Fibroblast of lung (primary cell): ENCODE measurements around the gene PKNOX2. TPM values are rescaled to one million over a fixed set of nuclear protein-coding genes. Genes with fewer than 3 reads are reported as not detected.

ENCODE experiments used
- DNase-seq, 2 donors: peaks; one replicate each; pipeline versions ENCODE4 v3.0.0 to v3.0.0-alpha.2; 2010; ENCODE audit warnings: low read depth in 2 of 2
- H2AFZ ChIP-seq: 2 replicates; pipeline ENCODE4 v1.5.1; 2012; ENCODE audit warnings: low read length, control low read depth, inconsistent platforms
- H3K27ac ChIP-seq: 2 replicates; pipeline ENCODE4 v1.5.1; 2011; ENCODE audit warnings: low read length, control low read depth; ENCODE audit not compliant: insufficient read depth
- H3K27me3 ChIP-seq: 2 replicates; pipeline ENCODE4 v1.5.1; 2011; ENCODE audit warnings: mild to moderate bottlenecking, low read length; ENCODE audit not compliant: control insufficient read depth, insufficient read depth
- H3K36me3 ChIP-seq: 2 replicates; pipeline ENCODE4 v1.5.1; 2011; ENCODE audit warnings: low read length; ENCODE audit not compliant: control insufficient read depth, insufficient read depth
- H3K4me1 ChIP-seq: 2 replicates; pipeline ENCODE4 v1.5.1; 2011; ENCODE audit warnings: low read length; ENCODE audit not compliant: control insufficient read depth, insufficient read depth; ENCODE audit errors: extremely low read depth
- H3K4me2 ChIP-seq: 2 replicates; pipeline ENCODE4 v1.5.1; 2011; ENCODE audit warnings: low read length, control low read depth; ENCODE audit not compliant: insufficient read depth; ENCODE audit errors: extremely low read depth
- H3K4me3 ChIP-seq, 4 experiments: fragments of 200-600 bp in 1 of 4; sonication (generic) in 1 of 4; replicated peaks in 1 of 4; 2 replicates each; pipeline ENCODE4 v1.5.1; 2011 to 2016; ENCODE audit warnings: low read length in 4 of 4, low read depth in 3 of 4, mild to moderate bottlenecking in 3 of 4, control low read depth in 2 of 4, inconsistent platforms in 1 of 4, mixed read lengths in 1 of 4; ENCODE audit not compliant: insufficient read depth in 1 of 4; ENCODE audit errors: control extremely low read depth in 1 of 4
- H3K79me2 ChIP-seq: 2 replicates; pipeline ENCODE4 v1.5.1; 2012; ENCODE audit warnings: mild to moderate bottlenecking, low read length, inconsistent platforms; ENCODE audit not compliant: control insufficient read depth, insufficient read depth
- H3K9ac ChIP-seq: 2 replicates; pipeline ENCODE4 v1.5.1; 2011; ENCODE audit warnings: mild to moderate bottlenecking, low read length, control low read depth; ENCODE audit not compliant: insufficient read depth
- H3K9me3 ChIP-seq: 2 replicates; pipeline ENCODE4 v1.5.1; 2012; ENCODE audit warnings: low read depth, low read length; ENCODE audit not compliant: control insufficient read depth, insufficient read depth
- H4K20me1 ChIP-seq: 2 replicates; pipeline ENCODE4 v1.5.1; 2011; ENCODE audit warnings: low read length; ENCODE audit not compliant: control insufficient read depth, insufficient read depth; ENCODE audit errors: extremely low read depth
- CTCF ChIP-seq, 2 donors: IDR thresholded peaks in 1 of 2; conservative IDR thresholded peaks in 1 of 2; 1 replicate in 1 of 2; 2 replicates in 1 of 2; pipeline ENCODE4 v1.5.1; 2011 to 2012; ENCODE audit warnings: low read length in 2 of 2, control low read depth in 1 of 2, inconsistent platforms in 1 of 2, low read depth in 1 of 2, mild to moderate bottlenecking in 1 of 2
- EZH2 ChIP-seq: IDR thresholded peaks from 2 replicates; pipeline ENCODE4 v1.5.1; 2012; ENCODE audit warnings: low read length, control low read depth, mild to moderate bottlenecking; ENCODE audit errors: missing control alignments
- polyA plus RNA-seq, 2 donors: library from polyadenylated mRNA; depleted of rRNA in 1 of 2; stranded (reverse) in 1 of 2; unstranded in 1 of 2; fragments of >200 nt; gene quantifications; 2 replicates each; pipeline ENCODE4 v1.2.1, GENCODE V29; 2011 to 2012; ENCODE audit warnings: missing spikeins in 1 of 2
- total RNA-seq: library from RNA; depleted of rRNA; stranded (reverse); fragments of >200 nt; gene quantifications from 2 replicates; pipeline ENCODE4 v1.2.1, GENCODE V29; 2014

PKNOX2 gene
- total and polyA plus RNA-seq, 2 donors (not counting 1 experiment from before 2014, with no cell fraction given) = 0.33 to 2.2 TPM

GRCh38 chr11:125201525-125202141 lies 37.1 kb downstream of the PKNOX2 start:
- no peaks in the 10 kb centered on the region for H3K9me3 ChIP-seq
- no peaks in the 10 kb centered on the region for H3K36me3 ChIP-seq
- no peak overlapping the region for H3K4me2 ChIP-seq
- no peak overlapping the region for H3K27ac ChIP-seq
- peak in 1 of 2 donors; percentile 59 for DNase-seq
- no peaks in the 10 kb centered on the region for H4K20me1 ChIP-seq
- peaks cover 11% of the 10 kb centered on the region for H3K27me3 ChIP-seq
- H2AFZ ChIP-seq = no peak overlapping the region
- no peak overlapping the region for H3K4me3 ChIP-seq
- no peaks in the 10 kb centered on the region for H3K79me2 ChIP-seq
- no peak overlapping the region for H3K9ac ChIP-seq
- no peak for TF ChIP-seq CTCF (conservative IDR thresholded peaks at IDR 0.05 in 1 of 2, IDR thresholded peaks at IDR 0.05 in 1 of 2; ENCODE audit: low read depth in 1 of 2, low read length in 2 of 2)
- no peak for TF ChIP-seq EZH2
- no peaks in the 10 kb centered on the region for H3K4me1 ChIP-seq

DNA sequence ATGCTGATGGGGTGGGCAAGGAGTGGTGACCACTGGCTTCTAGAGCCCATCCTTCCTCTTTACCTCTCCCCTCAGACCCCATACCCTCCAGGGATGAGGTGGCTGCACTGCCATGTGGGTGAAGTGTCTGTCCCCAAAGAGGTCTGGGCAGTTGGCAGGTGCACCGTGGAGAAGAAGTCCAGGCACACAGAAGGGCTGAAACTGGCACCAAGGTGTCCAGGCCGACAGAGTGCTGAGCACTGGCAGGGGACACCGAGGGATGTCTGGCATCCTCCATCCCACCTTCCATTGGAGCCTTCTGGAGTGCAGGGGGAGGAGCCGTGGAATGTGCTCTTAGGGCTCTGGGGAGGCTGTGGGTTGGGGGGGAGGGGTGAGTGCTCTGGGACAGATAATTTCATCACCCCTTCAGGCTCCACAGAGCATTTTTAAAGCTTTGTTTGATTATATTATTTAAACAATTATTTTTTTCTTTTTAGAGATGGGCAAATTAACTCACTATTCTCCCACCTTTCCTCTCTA lies 37.9 kb downstream of the PKNOX2 start:
- H3K79me2 ChIP-seq = no peaks in the 10 kb centered on the region
- no peaks in the 10 kb centered on the region for H3K4me1 ChIP-seq
- H3K4me2 ChIP-seq = no peak overlapping the region
- TF ChIP-seq EZH2 (no peak), CTCF (conservative IDR thresholded peaks at IDR 0.05 in 1 of 2, IDR thresholded peaks at IDR 0.05 in 1 of 2; ENCODE audit: low read depth in 1 of 2, low read length in 2 of 2) (no peak)
- no peak overlapping the region for H3K9ac ChIP-seq
- DNase-seq = no peak
- no peaks in the 10 kb centered on the region for H3K9me3 ChIP-seq
- no peak overlapping the region for H3K4me3 ChIP-seq
- no peaks in the 10 kb centered on the region for H3K36me3 ChIP-seq
- H2AFZ ChIP-seq = no peak overlapping the region
- no peaks in the 10 kb centered on the region for H4K20me1 ChIP-seq
- H3K27ac ChIP-seq = no peak overlapping the region
- H3K27me3 ChIP-seq = peaks cover 11% of the 10 kb centered on the region

DNA sequence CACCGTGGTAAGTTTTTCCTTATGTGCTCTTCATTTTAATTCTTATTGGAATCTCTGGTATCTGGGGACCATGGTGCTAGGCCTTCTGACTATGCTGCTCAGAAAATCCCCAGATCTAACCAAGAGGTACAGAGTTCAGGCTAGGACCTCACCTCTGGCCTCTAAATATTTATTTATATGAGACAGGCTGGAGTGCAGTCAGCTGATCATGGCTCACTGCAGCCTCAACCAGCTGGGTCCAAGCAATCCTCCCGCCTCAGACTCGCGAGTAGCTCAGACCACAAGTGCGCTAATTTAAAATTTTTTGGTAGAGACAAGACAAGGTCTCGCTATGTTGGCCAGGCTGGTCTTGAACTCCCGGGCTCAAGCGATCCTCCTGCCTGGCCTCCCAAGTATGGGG lies 38.4 kb downstream of the PKNOX2 start:
- Histone ChIP-seq H3K9me3 (no peaks in the 10 kb centered on the region), H3K4me3 (no peak overlapping the region), H3K4me2 (no peak overlapping the region), H3K79me2 (no peaks in the 10 kb centered on the region), H3K27me3 (peaks cover 11% of the 10 kb centered on the region), H2AFZ (no peak overlapping the region), H3K9ac (no peak overlapping the region), H3K4me1 (no peaks in the 10 kb centered on the region), H4K20me1 (no peaks in the 10 kb centered on the region), H3K36me3 (no peaks in the 10 kb centered on the region), H3K27ac (no peak overlapping the region)
- DNase-seq = no peak
- TF ChIP-seq CTCF (conservative IDR thresholded peaks at IDR 0.05 in 1 of 2, IDR thresholded peaks at IDR 0.05 in 1 of 2; ENCODE audit: low read depth in 1 of 2, low read length in 2 of 2) (no peak), EZH2 (no peak)
